Suppressor macrophage (primary cell): ENCODE measurements around the gene CDKN2D.
"Not testable (repeated sequence)": the region's sequence is repeated elsewhere in the genome, so short reads cannot be mapped to it uniquely, and the experiment has no call there.

Experiments used
- DNase-seq, 4 experiments: peaks; one replicate each; pipeline ENCODE4 v3.0.0-alpha.2; 2020 to 2022

The CDKN2D gene

GRCh38 chr19:10551698-10552301, 17.0 kb downstream of the CDKN2D start:
- peak; percentile 21 to 51 (median 45) for DNase-seq

- DNase-seq, result not testable (repeated sequence)
Measured at GRCh38 chr19:10551006-10551405, 17.8 kb downstream of the CDKN2D start.

GRCh38 chr19:10550336-10550735, 18.4 kb downstream of the CDKN2D start:
- DNase-seq, result no peak

- DNase-seq, result no peak
Measured at GRCh38 chr19:10549733-10550132, 19.0 kb downstream of the CDKN2D start.

- DNase-seq, result no peak
Measured at GRCh38 chr19:10548746-10549276, 20.0 kb downstream of the CDKN2D start.

- DNase-seq, result no peak
Measured at GRCh38 chr19:10546817-10547216, 22.0 kb downstream of the CDKN2D start.

GRCh38 chr19:10544753-10545251, 24.0 kb downstream of the CDKN2D start:
- DNase-seq, result no peak

- peak in 3 of 4 experiments; percentile 20 to 43 (median 26) for DNase-seq
Measured at GRCh38 chr19:10544242-10544752, 24.5 kb downstream of the CDKN2D start.

GRCh38 chr19:10543420-10544241, 25.1 kb downstream of the CDKN2D start, which contains the start of gene ATG4D:
Gene ATG4D, plus strand, starts transcription at chr19:10543904. Its CDS starts 187 bp downstream, at chr19:10544091.
- DNase-seq, result peak; percentile 78 to 92 (median 89)

GRCh38 chr19:10543059-10543419, 25.7 kb downstream of the CDKN2D start:
- no peak for DNase-seq

- peak in 2 of 4 experiments; percentile 33 to 50 for DNase-seq
Measured at GRCh38 chr19:10539016-10539415, 29.8 kb downstream of the CDKN2D start.

- DNase-seq, result peak in 3 of 4 experiments; percentile 28 to 47 (median 32)
Measured at GRCh38 chr19:10538204-10538983, 30.4 kb downstream of the CDKN2D start.

- no peak for DNase-seq
Measured at GRCh38 chr19:10537668-10538067, 31.1 kb downstream of the CDKN2D start.

- DNase-seq, result no peak
Measured at GRCh38 chr19:10535613-10536012, 33.2 kb downstream of the CDKN2D start.

GRCh38 chr19:10533646-10534386, 35.0 kb downstream of the CDKN2D start:
- no peak for DNase-seq

- no peak for DNase-seq
Measured at GRCh38 chr19:10532457-10532856, 36.3 kb downstream of the CDKN2D start.

- DNase-seq, result not testable (repeated sequence)
Measured at GRCh38 chr19:10526887-10527286, 41.9 kb downstream of the CDKN2D start.

GRCh38 chr19:10525636-10526035, 43.1 kb downstream of the CDKN2D start:
- no peak for DNase-seq

GRCh38 chr19:10523135-10523636, 45.6 kb downstream of the CDKN2D start:
- no peak for DNase-seq

GRCh38 chr19:10521461-10522171, 47.2 kb downstream of the CDKN2D start:
- no peak for DNase-seq
